ENCODE data around the gene IL18RAP.

Gene IL18RAP

DNA sequence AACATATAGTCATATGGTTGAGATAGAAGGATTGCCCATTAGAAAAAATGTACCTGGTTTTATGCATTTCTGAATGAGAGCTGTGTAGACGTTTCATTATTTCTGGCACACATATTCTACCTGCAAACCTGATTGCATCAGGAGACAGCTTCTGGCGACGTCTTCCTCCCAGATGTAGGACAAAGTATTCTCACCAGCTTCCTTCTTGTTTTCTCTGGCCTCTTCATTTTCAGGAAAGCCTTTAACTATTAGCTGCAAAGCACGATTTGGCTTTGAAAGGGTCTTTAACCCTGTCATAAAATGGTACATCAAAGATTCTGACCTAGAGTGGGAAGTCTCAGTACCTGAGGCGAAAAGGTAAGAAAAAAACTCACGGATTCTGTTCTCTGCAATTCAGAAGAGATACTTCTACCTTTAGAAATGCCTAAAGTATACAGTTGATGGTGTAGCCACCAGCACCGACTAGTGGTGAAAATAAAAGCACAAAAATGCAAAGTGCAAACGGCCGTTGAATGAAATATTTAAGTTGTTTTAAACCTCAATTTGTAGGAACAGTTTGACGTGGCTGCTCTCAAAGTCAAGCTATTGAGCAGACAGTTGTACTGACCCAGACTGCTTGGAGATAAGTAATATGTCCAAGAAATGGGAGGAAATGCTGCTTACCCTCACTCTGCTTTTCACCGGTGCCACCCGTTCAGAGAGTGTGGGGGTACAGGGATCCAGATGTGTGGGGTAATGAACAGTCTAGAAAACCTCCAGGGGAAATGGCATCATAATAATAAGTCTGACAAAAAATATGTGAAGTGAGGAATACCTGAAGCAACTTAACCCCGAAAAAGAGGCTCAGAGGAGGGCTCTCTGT, 20.2 kb downstream of the IL18RAP start:
- Histone ChIP-seq H3K4me1 (ENCODE audit: insufficient read depth, insufficient read length) (no peaks in the 10 kb centered on the region), H3K27me3 (ENCODE audit: insufficient read depth, insufficient read length) (no peaks in the 10 kb centered on the region), H3K4me3 (ENCODE audit: insufficient read length, low read depth) (no peak overlapping the region), H3K36me3 (ENCODE audit: insufficient read depth, insufficient read length, low read length) (no peaks in the 10 kb centered on the region), H3K9ac (ENCODE audit: insufficient read length, low read depth) (no peak overlapping the region), H3K9me3 (ENCODE audit: insufficient read depth, low read length) (no peaks in the 10 kb centered on the region)
- no peak for TF ChIP-seq YY1 (IDR thresholded peaks at IDR 0.05; ENCODE audit: insufficient read depth, insufficient read length)
- no peak for TF ChIP-seq ZNF274 (IDR thresholded peaks at IDR 0.05; ENCODE audit: low read depth, low read length)
- TF ChIP-seq SUZ12 (IDR thresholded peaks at IDR 0.05; ENCODE audit: extremely low read depth, insufficient read depth, insufficient read length): no peak
- peak; percentile 35 for DNase-seq (ENCODE audit: low read depth, low spot score)

GRCh38 chr2:102444233-102444632, 21.3 kb downstream of the IL18RAP start:
- TF ChIP-seq YY1 (IDR thresholded peaks at IDR 0.05; ENCODE audit: insufficient read depth, insufficient read length) (no peak), ZNF274 (IDR thresholded peaks at IDR 0.05; ENCODE audit: low read depth, low read length) (no peak), SUZ12 (IDR thresholded peaks at IDR 0.05; ENCODE audit: extremely low read depth, insufficient read depth, insufficient read length) (no peak)

GRCh38 chr2:102446936-102447335, 24.0 kb downstream of the IL18RAP start:
- H3K4me3 ChIP-seq (ENCODE audit: insufficient read length, low read depth): no peak overlapping the region
- no peak for TF ChIP-seq ZNF274 (IDR thresholded peaks at IDR 0.05; ENCODE audit: low read depth, low read length)
- TF ChIP-seq SUZ12 (IDR thresholded peaks at IDR 0.05; ENCODE audit: extremely low read depth, insufficient read depth, insufficient read length): no peak
- no peak for TF ChIP-seq YY1 (IDR thresholded peaks at IDR 0.05; ENCODE audit: insufficient read depth, insufficient read length)
- no peaks in the 10 kb centered on the region for H3K4me1 ChIP-seq (ENCODE audit: insufficient read depth, insufficient read length)
- DNase-seq (ENCODE audit: low read depth, low spot score): no peak
- no peaks in the 10 kb centered on the region for H3K27me3 ChIP-seq (ENCODE audit: insufficient read depth, insufficient read length)
- H3K9me3 ChIP-seq (ENCODE audit: insufficient read depth, low read length): no peaks in the 10 kb centered on the region
- no peaks in the 10 kb centered on the region for H3K36me3 ChIP-seq (ENCODE audit: insufficient read depth, insufficient read length, low read length)
- H3K9ac ChIP-seq (ENCODE audit: insufficient read length, low read depth): no peak overlapping the region

More at GRCh38 chr2:102444233-102444632, 21.3 kb downstream of the IL18RAP start:
- Histone ChIP-seq H3K4me3 (ENCODE audit: insufficient read length, low read depth) (no peak overlapping the region), H3K36me3 (ENCODE audit: insufficient read depth, insufficient read length, low read length) (no peaks in the 10 kb centered on the region), H3K9ac (ENCODE audit: insufficient read length, low read depth) (no peak overlapping the region), H3K4me1 (ENCODE audit: insufficient read depth, insufficient read length) (no peaks in the 10 kb centered on the region), H3K27me3 (ENCODE audit: insufficient read depth, insufficient read length) (no peaks in the 10 kb centered on the region), H3K9me3 (ENCODE audit: insufficient read depth, low read length) (no peaks in the 10 kb centered on the region)
- no peak for DNase-seq (ENCODE audit: low read depth, low spot score)

DNA sequence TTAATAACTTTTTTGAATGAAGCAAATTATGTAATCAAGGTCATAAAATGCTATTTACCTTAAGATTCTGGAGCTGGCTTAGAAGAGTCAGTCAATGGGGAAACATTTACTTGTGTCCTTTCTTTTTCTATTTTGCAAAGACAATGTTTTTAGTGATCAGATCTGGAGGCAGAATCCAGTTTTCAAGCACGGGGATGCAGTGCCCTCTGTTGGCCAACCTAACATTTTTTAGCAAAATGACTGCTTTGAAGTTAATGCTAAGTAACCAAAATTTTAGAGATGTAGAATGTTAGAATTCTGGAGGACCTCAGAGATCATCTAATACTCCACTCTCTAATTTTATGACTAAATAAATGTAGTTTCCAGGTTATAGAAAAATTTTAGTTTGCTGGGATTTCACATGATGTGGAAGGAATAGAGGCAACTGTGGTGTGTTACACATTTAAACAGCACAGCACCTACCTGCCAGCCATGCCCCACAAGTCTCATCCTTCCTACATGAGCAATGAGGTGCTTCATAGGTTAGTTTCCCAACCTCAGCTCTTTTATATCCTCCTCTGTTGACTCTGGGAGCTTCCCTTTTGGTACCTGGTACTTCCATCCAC, 26.5 kb downstream of the IL18RAP start:
- TF ChIP-seq SUZ12 (IDR thresholded peaks at IDR 0.05; ENCODE audit: extremely low read depth, insufficient read depth, insufficient read length): no peak
- TF ChIP-seq YY1 (IDR thresholded peaks at IDR 0.05; ENCODE audit: insufficient read depth, insufficient read length): no peak
- no peak for TF ChIP-seq ZNF274 (IDR thresholded peaks at IDR 0.05; ENCODE audit: low read depth, low read length)
- no peaks in the 10 kb centered on the region for H3K4me1 ChIP-seq (ENCODE audit: insufficient read depth, insufficient read length)
- no peaks in the 10 kb centered on the region for H3K36me3 ChIP-seq (ENCODE audit: insufficient read depth, insufficient read length, low read length)
- H3K9me3 ChIP-seq (ENCODE audit: insufficient read depth, low read length): no peaks in the 10 kb centered on the region
- no peaks in the 10 kb centered on the region for H3K27me3 ChIP-seq (ENCODE audit: insufficient read depth, insufficient read length)
- H3K4me3 ChIP-seq (ENCODE audit: insufficient read length, low read depth): no peak overlapping the region
- peak; percentile 35 for DNase-seq (ENCODE audit: low read depth, low spot score)
- no peak overlapping the region for H3K9ac ChIP-seq (ENCODE audit: insufficient read length, low read depth)

- no peaks in the 10 kb centered on the region for H3K27me3 ChIP-seq (ENCODE audit: insufficient read depth, insufficient read length)
- H3K36me3 ChIP-seq (ENCODE audit: insufficient read depth, insufficient read length, low read length): no peaks in the 10 kb centered on the region
- H3K9me3 ChIP-seq (ENCODE audit: insufficient read depth, low read length): no peaks in the 10 kb centered on the region
- TF ChIP-seq ZNF274 (IDR thresholded peaks at IDR 0.05; ENCODE audit: low read depth, low read length) (no peak), YY1 (IDR thresholded peaks at IDR 0.05; ENCODE audit: insufficient read depth, insufficient read length) (no peak), SUZ12 (IDR thresholded peaks at IDR 0.05; ENCODE audit: extremely low read depth, insufficient read depth, insufficient read length) (no peak)
- no peaks in the 10 kb centered on the region for H3K4me1 ChIP-seq (ENCODE audit: insufficient read depth, insufficient read length)
- H3K9ac ChIP-seq (ENCODE audit: insufficient read length, low read depth): no peak overlapping the region
- no peak overlapping the region for H3K4me3 ChIP-seq (ENCODE audit: insufficient read length, low read depth)
- DNase-seq (ENCODE audit: low read depth, low spot score): no peak
Measured at GRCh38 chr2:102451968-102452367, 29.0 kb downstream of the IL18RAP start.

DNA sequence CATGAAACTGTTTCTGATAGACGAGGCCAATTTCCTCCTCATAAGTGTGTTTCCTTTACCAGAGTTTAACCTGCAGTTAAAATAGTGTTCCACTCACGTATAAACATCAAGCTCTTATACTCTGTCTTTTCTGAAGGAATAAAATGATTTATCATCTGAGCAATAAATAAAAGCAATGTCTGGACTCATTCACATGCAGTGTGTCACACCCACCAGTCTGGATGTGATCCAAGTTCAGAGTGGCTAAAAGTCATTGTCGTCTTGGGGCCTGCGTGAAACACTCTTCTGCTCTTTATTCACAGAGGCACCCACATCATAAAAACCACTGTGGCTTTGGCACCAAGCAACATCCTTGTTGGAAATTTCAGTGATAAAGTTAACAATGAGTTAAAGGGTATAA, 30.5 kb downstream of the IL18RAP start:
- no peak for DNase-seq (ENCODE audit: low read depth, low spot score)
- Histone ChIP-seq H3K4me3 (ENCODE audit: insufficient read length, low read depth) (no peak overlapping the region), H3K27me3 (ENCODE audit: insufficient read depth, insufficient read length) (no peaks in the 10 kb centered on the region), H3K9ac (ENCODE audit: insufficient read length, low read depth) (no peak overlapping the region), H3K4me1 (ENCODE audit: insufficient read depth, insufficient read length) (no peaks in the 10 kb centered on the region), H3K36me3 (ENCODE audit: insufficient read depth, insufficient read length, low read length) (no peaks in the 10 kb centered on the region), H3K9me3 (ENCODE audit: insufficient read depth, low read length) (no peaks in the 10 kb centered on the region)
- no peak for TF ChIP-seq ZNF274 (IDR thresholded peaks at IDR 0.05; ENCODE audit: low read depth, low read length)
- TF ChIP-seq YY1 (IDR thresholded peaks at IDR 0.05; ENCODE audit: insufficient read depth, insufficient read length): no peak
- TF ChIP-seq SUZ12 (IDR thresholded peaks at IDR 0.05; ENCODE audit: extremely low read depth, insufficient read depth, insufficient read length): no peak

GRCh38 chr2:102455061-102455670, 32.2 kb downstream of the IL18RAP start:
- Histone ChIP-seq H3K9me3 (ENCODE audit: insufficient read depth, low read length) (no peaks in the 10 kb centered on the region), H3K27me3 (ENCODE audit: insufficient read depth, insufficient read length) (no peaks in the 10 kb centered on the region), H3K4me3 (ENCODE audit: insufficient read length, low read depth) (no peak overlapping the region), H3K9ac (ENCODE audit: insufficient read length, low read depth) (no peak overlapping the region), H3K4me1 (ENCODE audit: insufficient read depth, insufficient read length) (no peaks in the 10 kb centered on the region), H3K36me3 (ENCODE audit: insufficient read depth, insufficient read length, low read length) (no peaks in the 10 kb centered on the region)
- TF ChIP-seq YY1 (IDR thresholded peaks at IDR 0.05; ENCODE audit: insufficient read depth, insufficient read length): no peak
- no peak for TF ChIP-seq ZNF274 (IDR thresholded peaks at IDR 0.05; ENCODE audit: low read depth, low read length)
- no peak for TF ChIP-seq SUZ12 (IDR thresholded peaks at IDR 0.05; ENCODE audit: extremely low read depth, insufficient read depth, insufficient read length)
- no peak for DNase-seq (ENCODE audit: low read depth, low spot score)
